Measurements from ENCODE around the gene ZNF213.

Gene ZNF213

DNA sequence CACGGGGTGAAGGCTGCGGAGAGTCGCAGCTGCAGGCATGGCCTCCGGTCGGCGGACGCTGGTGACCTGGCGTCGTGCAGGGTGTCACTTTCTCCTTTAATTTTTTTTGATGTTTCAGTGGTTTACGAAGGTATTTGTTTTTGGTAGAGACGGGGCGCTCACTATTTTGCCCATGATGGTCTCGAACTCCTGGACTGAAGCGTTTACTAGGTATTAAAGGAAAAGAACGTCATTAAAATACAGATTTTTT is 17.1 kb downstream of the ZNF213 start:
- DNase-seq (ENCODE audit: insufficient read length, low spot score) (no peak), FAIRE-seq (no peak)
- TF ChIP-seq, protein P1, sequence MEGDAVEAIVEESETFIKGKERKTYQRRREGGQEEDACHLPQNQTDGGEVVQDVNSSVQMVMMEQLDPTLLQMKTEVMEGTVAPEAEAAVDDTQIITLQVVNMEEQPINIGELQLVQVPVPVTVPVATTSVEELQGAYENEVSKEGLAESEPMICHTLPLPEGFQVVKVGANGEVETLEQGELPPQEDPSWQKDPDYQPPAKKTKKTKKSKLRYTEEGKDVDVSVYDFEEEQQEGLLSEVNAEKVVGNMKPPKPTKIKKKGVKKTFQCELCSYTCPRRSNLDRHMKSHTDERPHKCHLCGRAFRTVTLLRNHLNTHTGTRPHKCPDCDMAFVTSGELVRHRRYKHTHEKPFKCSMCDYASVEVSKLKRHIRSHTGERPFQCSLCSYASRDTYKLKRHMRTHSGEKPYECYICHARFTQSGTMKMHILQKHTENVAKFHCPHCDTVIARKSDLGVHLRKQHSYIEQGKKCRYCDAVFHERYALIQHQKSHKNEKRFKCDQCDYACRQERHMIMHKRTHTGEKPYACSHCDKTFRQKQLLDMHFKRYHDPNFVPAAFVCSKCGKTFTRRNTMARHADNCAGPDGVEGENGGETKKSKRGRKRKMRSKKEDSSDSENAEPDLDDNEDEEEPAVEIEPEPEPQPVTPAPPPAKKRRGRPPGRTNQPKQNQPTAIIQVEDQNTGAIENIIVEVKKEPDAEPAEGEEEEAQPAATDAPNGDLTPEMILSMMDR (IDR thresholded peaks at IDR 0.05; ENCODE audit: insufficient read depth, missing control alignments) = no peak

DNA sequence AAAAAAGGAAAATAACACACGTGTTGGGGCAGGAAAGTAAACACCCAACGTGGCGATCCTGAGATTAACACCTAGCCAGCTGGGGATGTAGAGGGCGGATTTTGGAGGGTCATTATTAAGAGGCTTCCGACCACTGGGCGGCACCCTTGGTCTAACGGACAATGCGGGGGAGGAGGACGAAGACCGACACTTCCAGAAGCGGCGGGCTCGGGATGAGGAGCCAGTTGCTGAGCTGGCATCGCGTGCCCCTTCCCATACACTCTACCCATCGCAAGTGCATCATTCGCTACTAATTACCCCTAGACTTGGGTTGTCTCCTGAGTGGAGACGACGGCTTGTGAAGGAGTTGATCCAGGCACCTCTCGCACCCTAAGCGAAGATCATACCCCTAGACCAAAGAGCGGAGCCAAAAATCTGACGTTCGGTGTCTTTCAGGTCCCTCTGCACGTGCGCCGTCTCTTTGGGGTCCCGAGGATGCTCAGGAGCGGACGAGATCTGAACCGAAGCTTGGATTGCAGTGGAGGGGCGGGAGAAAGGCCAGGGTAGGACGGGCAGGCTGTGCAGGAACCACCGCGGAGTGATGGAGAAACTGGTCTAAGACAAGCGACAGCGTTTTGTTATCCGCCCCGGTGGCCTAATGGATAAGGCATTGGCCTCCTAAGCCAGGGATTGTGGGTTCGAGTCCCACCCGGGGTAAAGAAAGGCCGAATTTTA is 17.6 kb downstream of the ZNF213 start:
- FAIRE-seq (no peak), DNase-seq (ENCODE audit: insufficient read length, low spot score) (no peak)
- TF ChIP-seq, protein P1 (IDR thresholded peaks at IDR 0.05; ENCODE audit: insufficient read depth, missing control alignments) = peak; percentile 46

DNA sequence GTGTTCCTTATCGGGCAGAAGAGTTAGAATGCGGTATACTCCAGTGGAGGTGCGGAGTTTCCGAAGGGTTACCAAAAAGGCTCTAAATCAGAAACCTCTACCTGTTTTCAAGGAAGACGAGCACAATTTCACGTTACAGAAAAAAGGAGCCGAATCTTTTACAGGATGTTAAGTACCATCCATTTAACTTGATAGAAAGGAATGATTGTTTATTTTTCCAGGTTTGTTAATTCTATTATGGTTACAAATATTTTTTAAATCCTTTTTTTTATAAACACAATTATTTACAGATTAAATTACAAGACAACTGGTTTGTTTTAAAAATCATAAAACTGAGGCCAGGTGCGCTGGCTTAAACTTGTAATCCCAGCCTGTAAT is 18.2 kb downstream of the ZNF213 start:
- DNase-seq (ENCODE audit: insufficient read length, low spot score) (no peak), FAIRE-seq (no peak)
- TF ChIP-seq, protein P1 (IDR thresholded peaks at IDR 0.05; ENCODE audit: insufficient read depth, missing control alignments) = no peak

DNA sequence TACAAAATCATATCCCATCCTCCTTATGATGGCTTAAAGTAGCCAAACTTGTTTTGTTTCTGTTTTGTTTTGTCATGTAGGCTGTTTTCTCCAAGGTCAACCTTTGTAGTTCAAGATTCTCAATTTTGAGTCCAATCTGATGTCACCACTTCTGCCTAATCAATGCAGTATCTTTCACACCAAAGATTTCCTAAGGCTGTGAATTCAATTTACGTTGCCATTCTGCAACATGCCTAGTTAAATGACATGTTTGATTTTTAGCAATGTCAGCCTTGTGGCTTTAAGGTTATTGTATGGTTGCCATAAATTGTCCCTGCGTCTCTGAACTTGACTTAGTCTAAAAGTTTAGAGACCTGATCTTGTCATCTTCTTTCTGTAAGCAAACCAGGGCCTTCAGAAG is 20.4 kb downstream of the ZNF213 start:
- TF ChIP-seq, protein P1 (IDR thresholded peaks at IDR 0.05; ENCODE audit: insufficient read depth, missing control alignments) = no peak
- DNase-seq (ENCODE audit: insufficient read length, low spot score) (no peak), FAIRE-seq (no peak)

DNA sequence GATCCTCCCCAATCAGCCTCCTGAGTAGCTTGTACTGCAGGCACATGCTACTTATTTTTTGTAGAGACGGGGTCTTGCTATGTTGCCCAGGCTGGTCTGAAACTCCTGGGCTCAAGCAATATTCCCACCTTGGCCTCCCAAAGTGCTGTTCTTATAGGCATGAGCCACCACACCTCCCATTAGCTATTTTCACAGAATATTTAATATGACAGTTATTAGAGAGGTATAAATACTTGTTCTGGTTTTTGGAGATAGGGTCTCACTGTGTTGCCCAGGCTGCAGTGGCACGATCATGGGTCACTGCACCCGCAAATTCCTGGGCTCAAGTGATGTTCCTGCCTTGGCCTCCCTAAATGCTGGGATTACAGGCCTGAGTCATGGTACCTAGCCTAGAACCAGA is 21.1 kb downstream of the ZNF213 start:
- no peak for FAIRE-seq
- TF ChIP-seq, protein P1 (IDR thresholded peaks at IDR 0.05; ENCODE audit: insufficient read depth, missing control alignments) = no peak
- DNase-seq (ENCODE audit: insufficient read length, low spot score) = no peak

DNA sequence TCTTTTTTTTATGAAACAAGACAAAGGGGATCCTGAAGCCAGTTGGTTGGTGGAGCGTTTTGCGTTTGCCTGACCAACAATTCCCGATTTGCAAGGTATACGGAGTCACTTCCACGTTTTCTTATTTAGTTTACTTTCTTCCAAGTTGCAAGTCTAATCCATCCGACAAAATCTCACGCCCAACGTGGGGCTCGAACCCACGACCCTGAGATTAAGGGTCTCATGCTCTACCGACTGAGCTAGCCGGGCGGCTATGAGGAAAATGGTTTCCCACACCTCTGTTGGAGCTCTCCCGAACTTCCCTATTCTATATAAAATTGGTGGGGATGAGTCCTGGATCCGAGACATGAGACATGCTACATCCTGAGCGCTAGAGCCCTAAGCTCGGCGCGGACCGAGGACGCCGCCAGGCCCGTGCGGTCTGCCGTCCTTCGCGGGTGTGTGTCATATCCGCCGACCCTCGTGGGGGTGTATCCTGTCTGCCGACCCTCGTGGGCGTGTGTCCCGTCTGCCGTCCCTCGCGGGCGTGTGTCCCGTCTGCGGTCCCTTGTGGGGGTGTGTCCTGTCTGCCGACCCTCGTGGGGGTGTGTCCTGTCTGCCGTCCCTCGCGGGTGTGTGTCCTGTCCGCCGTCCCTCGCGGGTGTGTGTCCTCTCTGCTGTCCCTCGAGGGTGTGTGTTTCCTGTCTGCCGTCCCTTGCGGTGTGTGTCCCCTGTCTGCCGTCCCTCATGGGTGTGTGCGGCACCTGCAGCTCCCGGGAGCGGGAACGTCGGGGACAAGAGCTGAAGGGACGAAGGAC is 22.6 kb downstream of the ZNF213 start:
- TF ChIP-seq, protein P1 (IDR thresholded peaks at IDR 0.05; ENCODE audit: insufficient read depth, missing control alignments) = no peak
- FAIRE-seq (no peak), DNase-seq (ENCODE audit: insufficient read length, low spot score) (no peak)

DNA sequence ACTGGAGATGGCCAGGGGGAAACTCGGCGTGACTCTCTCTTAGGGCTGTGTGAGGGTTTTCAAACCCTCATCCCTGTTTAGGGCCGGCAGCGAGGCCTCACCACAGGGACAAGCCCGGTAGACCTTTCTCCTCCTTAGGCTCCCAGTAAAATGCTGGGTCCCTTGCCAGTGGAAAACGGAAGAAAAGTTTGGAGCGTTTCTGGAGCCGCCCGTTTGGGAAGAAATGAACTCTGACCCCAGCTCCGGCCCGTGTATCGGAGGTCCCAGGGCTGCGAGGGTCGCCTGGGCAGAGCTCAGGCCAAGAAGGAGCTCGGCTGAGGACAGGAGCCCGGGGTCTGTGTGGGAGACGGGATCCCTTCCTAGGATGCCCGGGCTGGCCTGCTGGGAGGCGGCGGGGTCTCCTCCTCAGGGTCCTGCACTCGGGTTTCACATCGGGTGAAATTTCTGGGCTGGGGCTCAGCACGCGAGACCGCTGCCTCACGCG is 23.2 kb downstream of the ZNF213 start:
- FAIRE-seq (no peak), DNase-seq (ENCODE audit: insufficient read length, low spot score) (no peak)
- TF ChIP-seq, protein P1 (IDR thresholded peaks at IDR 0.05; ENCODE audit: insufficient read depth, missing control alignments) = no peak
